Upper lobe of right lung (tissue), 1 donor: ENCODE measurements around the gene SNX6. TPM values are rescaled to one million over a fixed set of nuclear protein-coding genes. Genes with fewer than 3 reads are reported as not detected.

Source experiments
- ATAC-seq: fragments of 200-7000 bp; cut with Tn5 transposase; one replicate; pipeline ENCODE4 v1.9.1; 2020; ENCODE audit warnings: mild to moderate bottlenecking, moderate library complexity
- DNase-seq: peaks from one replicate; pipeline ENCODE4 v3.0.0-alpha.2; 2020
- H3K27ac ChIP-seq: fragments of 200-600 bp; one replicate; pipeline ENCODE4 v1.8.0; 2022
- H3K27me3 ChIP-seq: fragments of 200-600 bp; one replicate; pipeline ENCODE4 v1.8.0; 2022; ENCODE audit warnings: mild to moderate bottlenecking
- H3K36me3 ChIP-seq: fragments of 200-600 bp; one replicate; pipeline ENCODE4 v1.8.0; 2022
- H3K4me1 ChIP-seq: fragments of 200-600 bp; one replicate; pipeline ENCODE4 v1.8.0; 2022
- H3K4me3 ChIP-seq: fragments of 200-600 bp; one replicate; pipeline ENCODE4 v1.8.0; 2022; ENCODE audit warnings: mild to moderate bottlenecking
- H3K9me3 ChIP-seq: fragments of 200-600 bp; one replicate; pipeline ENCODE4 v1.8.0; 2022
- intact Hi-C: fragments of 100-400 bp; cut with DNase I; formaldehyde crosslinking; loops from one replicate; pipeline ENCODE4 v1.11.0; 2022
- total RNA-seq: library from RNA; stranded (reverse); fragmentation: NEBNext Ultra II Directional; extraction: Animal tissue kit (Norgen Biotek cat#: 25700); gene quantifications from one replicate; pipeline ENCODE4 v1.2.1, GENCODE V29; 2021
- TF ChIP-seq, protein P1 (sequence below): fragments of 200-600 bp; IDR thresholded peaks from one replicate; pipeline ENCODE4 v1.8.0; 2022; ENCODE audit warnings: antibody characterized with exemption
- donor health status: DM: no; HTN: yes; CAD: no; lungs with severe emphysema.

SNX6 gene
- total RNA-seq, 1 donor from 2014 or later = 64.9 TPM

GRCh38 chr14:34632411-34632978 is 2.5 kb upstream of the SNX6 start:
- Histone ChIP-seq H3K27ac (no peak overlapping the region), H3K9me3 (no peaks in the 10 kb centered on the region), H3K27me3 (no peaks in the 10 kb centered on the region), H3K4me3 (no peak overlapping the region), H3K36me3 (no peaks in the 10 kb centered on the region), H3K4me1 (peaks cover 10% of the 10 kb centered on the region)
- ATAC-seq (no peak), DNase-seq (no peak)
- TF ChIP-seq, protein P1, sequence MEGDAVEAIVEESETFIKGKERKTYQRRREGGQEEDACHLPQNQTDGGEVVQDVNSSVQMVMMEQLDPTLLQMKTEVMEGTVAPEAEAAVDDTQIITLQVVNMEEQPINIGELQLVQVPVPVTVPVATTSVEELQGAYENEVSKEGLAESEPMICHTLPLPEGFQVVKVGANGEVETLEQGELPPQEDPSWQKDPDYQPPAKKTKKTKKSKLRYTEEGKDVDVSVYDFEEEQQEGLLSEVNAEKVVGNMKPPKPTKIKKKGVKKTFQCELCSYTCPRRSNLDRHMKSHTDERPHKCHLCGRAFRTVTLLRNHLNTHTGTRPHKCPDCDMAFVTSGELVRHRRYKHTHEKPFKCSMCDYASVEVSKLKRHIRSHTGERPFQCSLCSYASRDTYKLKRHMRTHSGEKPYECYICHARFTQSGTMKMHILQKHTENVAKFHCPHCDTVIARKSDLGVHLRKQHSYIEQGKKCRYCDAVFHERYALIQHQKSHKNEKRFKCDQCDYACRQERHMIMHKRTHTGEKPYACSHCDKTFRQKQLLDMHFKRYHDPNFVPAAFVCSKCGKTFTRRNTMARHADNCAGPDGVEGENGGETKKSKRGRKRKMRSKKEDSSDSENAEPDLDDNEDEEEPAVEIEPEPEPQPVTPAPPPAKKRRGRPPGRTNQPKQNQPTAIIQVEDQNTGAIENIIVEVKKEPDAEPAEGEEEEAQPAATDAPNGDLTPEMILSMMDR = no peak
- intact Hi-C loops = no loop called here

DNA sequence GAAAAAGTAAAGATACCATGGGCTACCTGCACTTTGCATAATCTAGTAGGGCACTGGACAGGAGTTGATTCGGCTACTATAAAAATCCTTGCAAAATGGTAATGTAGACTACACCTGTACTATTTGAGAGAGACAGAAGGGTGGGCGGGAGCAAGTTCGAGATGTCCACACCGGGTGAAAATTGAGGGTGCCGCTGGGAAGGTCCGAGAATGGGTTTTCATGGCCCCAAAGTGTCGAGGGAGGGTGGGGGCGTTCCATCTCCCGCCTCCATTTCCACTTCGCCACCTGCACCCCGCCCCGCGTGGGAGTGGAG is 648 bp downstream of the SNX6 start:
- Histone ChIP-seq H3K27ac (peak overlapping the region; percentile 93), H3K27me3 (no peaks in the 10 kb centered on the region), H3K9me3 (no peaks in the 10 kb centered on the region), H3K4me3 (peak overlapping the region; percentile 97), H3K36me3 (no peaks in the 10 kb centered on the region), H3K4me1 (peaks cover 10% of the 10 kb centered on the region)
- TF ChIP-seq, protein P1 = no peak
- DNase-seq = no peak
- intact Hi-C loops = no loop called here
- ATAC-seq = no peak

- Histone ChIP-seq H3K4me1 (peaks cover 10% of the 10 kb centered on the region), H3K4me3 (peak overlapping the region; percentile 97), H3K27me3 (no peaks in the 10 kb centered on the region), H3K36me3 (no peaks in the 10 kb centered on the region), H3K9me3 (no peaks in the 10 kb centered on the region), H3K27ac (no peak overlapping the region)
- ATAC-seq (peak; percentile 38), DNase-seq (no peak)
- TF ChIP-seq, protein P1 = no peak
- intact Hi-C loops = no loop called here
These were observed 1.2 kb downstream of the SNX6 start for GRCh38 chr14:34628681-34629135.

GRCh38 chr14:34623506-34623905 is 6.4 kb downstream of the SNX6 start:
- Histone ChIP-seq H3K4me3 (no peak overlapping the region), H3K4me1 (peaks cover 9% of the 10 kb centered on the region), H3K36me3 (peaks cover 13% of the 10 kb centered on the region), H3K27me3 (no peaks in the 10 kb centered on the region), H3K9me3 (no peaks in the 10 kb centered on the region), H3K27ac (no peak overlapping the region)
- no peak for ATAC-seq
- no peak for DNase-seq
- TF ChIP-seq, protein P1 = no peak
- intact Hi-C loops = no loop called here

- Histone ChIP-seq H3K9me3 (no peaks in the 10 kb centered on the region), H3K4me3 (no peak overlapping the region), H3K36me3 (peaks cover 30% of the 10 kb centered on the region), H3K27me3 (no peaks in the 10 kb centered on the region), H3K27ac (no peak overlapping the region), H3K4me1 (peaks cover 6% of the 10 kb centered on the region)
- TF ChIP-seq, protein P1 = no peak
- no peak for DNase-seq
- no peak for ATAC-seq
- intact Hi-C loops = no loop called here
These were observed 9.1 kb downstream of the SNX6 start for GRCh38 chr14:34620839-34621238.

DNA sequence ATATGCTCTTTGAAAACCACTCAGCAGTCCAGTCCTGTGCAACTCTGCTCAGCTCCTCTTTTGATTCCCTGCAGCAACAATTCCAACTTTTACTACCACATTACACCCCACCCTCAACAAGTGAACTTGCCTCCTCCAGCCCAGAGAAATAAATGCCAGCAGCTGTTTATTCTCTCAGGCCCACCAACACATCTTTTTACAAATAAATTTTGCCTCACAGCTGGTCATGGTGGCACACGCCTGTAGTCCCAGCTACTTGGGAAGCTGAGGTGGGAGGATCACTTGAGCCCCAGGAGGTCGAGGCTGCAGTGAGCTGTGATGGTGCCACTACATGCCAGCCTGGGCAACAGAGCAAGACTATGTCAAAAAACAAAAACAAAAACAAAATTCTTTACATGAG is 9.8 kb downstream of the SNX6 start:
- ATAC-seq (no peak), DNase-seq (peak; percentile 19)
- Histone ChIP-seq H3K27me3 (no peaks in the 10 kb centered on the region), H3K36me3 (peaks cover 31% of the 10 kb centered on the region), H3K4me3 (no peak overlapping the region), H3K27ac (no peak overlapping the region), H3K4me1 (peaks cover 6% of the 10 kb centered on the region), H3K9me3 (no peaks in the 10 kb centered on the region)
- intact Hi-C loops = no loop called here
- TF ChIP-seq, protein P1 = no peak
